Endothelial cell of umbilical vein (primary cell): ENCODE results near the gene CHEK2. TPM values are rescaled to one million over a fixed set of nuclear protein-coding genes. Genes with fewer than 3 reads are reported as not detected.

Experiments used
- BruUV-seq: library from RNA; stranded (reverse); fragments of 400-500 nt; replicated peaks from 2 replicates; lab custom pipeline; 2021; lab: Mats Ljungman, UMichigan
- CTCF ChIA-PET: fragments of 300-600, 350-600 bp; sonication (Branson Sonifier 250); formaldehyde crosslinking; loops from one replicate; lab custom pipeline; 2021; ENCODE audit warnings: antibody characterized with exemption, inconsistent platforms; lab: Charles Lee
- POLR2A ChIA-PET: fragments of 300-600, 350-600 bp; sonication (Branson Sonifier 250); formaldehyde crosslinking; loops from one replicate; lab custom pipeline; 2021; ENCODE audit warnings: antibody characterized with exemption, inconsistent platforms; lab: Charles Lee
- DNase-seq: peaks from one replicate; pipeline ENCODE4 v3.0.0-alpha.2; 2011; ENCODE audit warnings: low read depth, low spot score
- FAIRE-seq: peaks from 2 replicates; lab custom pipeline; 2011; peaks lifted over from hg19 to GRCh38; lab: Jason Lieb, UNC
- H2AFZ ChIP-seq: 2 replicates; pipeline ENCODE4 v1.6.0; 2012; ENCODE audit warnings: low read depth, low read length, control low read depth, inconsistent platforms
- H3K27ac ChIP-seq: 2 replicates; pipeline ENCODE4 v1.5.1; 2011; ENCODE audit warnings: low read depth, mild to moderate bottlenecking, control low read depth, low read length, moderate library complexity; ENCODE audit not compliant: insufficient read depth
- H3K27me3 ChIP-seq, 2 experiments: 2 replicates each; pipeline versions ENCODE4 v1.6.0 to v1.6.1; 2011; ENCODE audit warnings: low read length in 2 of 2, mixed read lengths in 1 of 2; ENCODE audit not compliant: control insufficient read depth in 2 of 2, insufficient read depth in 2 of 2
- H3K36me3 ChIP-seq, 2 experiments: 2 replicates in 1 of 2; 3 replicates in 1 of 2; pipeline ENCODE4 v1.5.1; 2011; ENCODE audit warnings: low read length in 2 of 2, mild to moderate bottlenecking in 1 of 2, moderate library complexity in 1 of 2; ENCODE audit not compliant: control insufficient read depth in 2 of 2, insufficient read depth in 2 of 2; ENCODE audit errors: extremely low read depth in 1 of 2
- H3K4me1 ChIP-seq: 3 replicates; pipeline ENCODE4 v1.5.1; 2011; ENCODE audit warnings: mild to moderate bottlenecking, low read length; ENCODE audit not compliant: control insufficient read depth, insufficient read depth; ENCODE audit errors: extremely low read depth
- H3K4me2 ChIP-seq: 2 replicates; pipeline ENCODE4 v1.6.1; 2011; ENCODE audit warnings: low read length, control low read depth, mixed read lengths; ENCODE audit not compliant: insufficient read depth
- H3K4me3 ChIP-seq, 3 experiments: fragments of 200-600 bp in 1 of 3; sonication (generic), shearing (Covaris generic) in 1 of 3; replicated peaks in 1 of 3; 2 replicates each; pipeline ENCODE4 v1.5.1; 2011 to 2016; ENCODE audit warnings: control low read depth in 3 of 3, low read length in 3 of 3, mild to moderate bottlenecking in 2 of 3, inconsistent platforms in 1 of 3, low read depth in 1 of 3, moderate library complexity in 1 of 3; ENCODE audit not compliant: insufficient read depth in 1 of 3
- H3K79me2 ChIP-seq: 2 replicates; pipeline ENCODE4 v1.6.0; 2012; ENCODE audit warnings: low read length, inconsistent platforms; ENCODE audit not compliant: control insufficient read depth, insufficient read depth
- H3K9ac ChIP-seq: replicated peaks from 2 replicates; pipeline ENCODE3; 2011; ENCODE audit warnings: low read length, control low read depth; ENCODE audit not compliant: insufficient read depth; ENCODE audit errors: extremely low read depth
- H3K9me1 ChIP-seq: replicated peaks from 3 replicates; pipeline ENCODE4 v1.6.0; 2011; ENCODE audit warnings: mild to moderate bottlenecking, low read length; ENCODE audit not compliant: control insufficient read depth, insufficient read depth; ENCODE audit errors: extremely low read depth
- H3K9me3 ChIP-seq: replicated peaks from 2 replicates; pipeline ENCODE4 v1.5.1; 2012; ENCODE audit warnings: low read length, inconsistent platforms; ENCODE audit not compliant: control insufficient read depth, insufficient read depth
- H4K20me1 ChIP-seq: replicated peaks from 2 replicates; pipeline ENCODE3; 2011; ENCODE audit warnings: mild to moderate bottlenecking, low read length; ENCODE audit not compliant: control insufficient read depth, insufficient read depth; ENCODE audit errors: extremely low read depth
- CTCF ChIP-seq, 2 donors: IDR thresholded peaks; 1 replicate in 1 of 2; 2 replicates in 1 of 2; pipeline ENCODE4 v1.5.1; 2011; ENCODE audit warnings: low read length in 2 of 2, mild to moderate bottlenecking in 2 of 2, moderate library complexity in 2 of 2, control low read depth in 1 of 2, inconsistent platforms in 1 of 2, low read depth in 1 of 2; ENCODE audit not compliant: insufficient read depth in 1 of 2; ENCODE audit errors: extremely low read depth in 1 of 2
- EZH2 ChIP-seq: IDR thresholded peaks from 2 replicates; pipeline ENCODE4 v1.6.1; 2012; ENCODE audit warnings: borderline replicate concordance, low read depth, mild to moderate bottlenecking, moderate library complexity, low read length, inconsistent platforms; ENCODE audit not compliant: severe bottlenecking
- FOS ChIP-seq: IDR thresholded peaks from 2 replicates; pipeline ENCODE4 v1.6.1; 2011; ENCODE audit warnings: mild to moderate bottlenecking, low read length, moderate library complexity, borderline replicate concordance; ENCODE audit not compliant: insufficient read depth
- GATA2 ChIP-seq: IDR thresholded peaks from 2 replicates; pipeline ENCODE4 v1.7.0; 2011; ENCODE audit warnings: low read depth, mild to moderate bottlenecking, moderate library complexity, mixed read lengths, low read length; ENCODE audit not compliant: insufficient read length, insufficient read depth
- JUN ChIP-seq: IDR thresholded peaks from 2 replicates; pipeline ENCODE4 v1.6.1; 2011; ENCODE audit warnings: borderline replicate concordance, low read depth; ENCODE audit not compliant: insufficient read length, insufficient read depth
- MYC ChIP-seq: IDR thresholded peaks from one replicate; pipeline ENCODE4 v1.6.1; 2011; ENCODE audit warnings: mild to moderate bottlenecking, low read depth, low read length
- POLR2A ChIP-seq: IDR thresholded peaks from 2 replicates; pipeline ENCODE4 v1.6.1; 2012; ENCODE audit warnings: low read depth, mild to moderate bottlenecking, control low read depth, low read length
- POLR2AphosphoS5 ChIP-seq: IDR thresholded peaks from 2 replicates; pipeline ENCODE4 v1.6.1; 2012; ENCODE audit warnings: low read depth, mild to moderate bottlenecking, control low read depth, low read length, moderate library complexity; ENCODE audit not compliant: insufficient read depth
- dilution Hi-C: fragments of 300-500 bp; cut with MboI; formaldehyde crosslinking; loops from one replicate; pipeline ENCODE4 v1.15.0; 2019; ENCODE audit warnings: low sequenced_read_pairs; ENCODE audit not compliant: extremely low pct_ligation_motif_present
- intact Hi-C: fragments of 100-400 bp; cut with micrococcal nuclease; formaldehyde crosslinking; loops from one replicate; pipeline ENCODE4 v1.10.0; 2022
- polyA plus RNA-seq, 4 experiments: library from polyadenylated mRNA; depleted of rRNA in 3 of 4; stranded (reverse) in 3 of 4; unstranded in 1 of 4; fragments of >200 nt; gene quantifications; 2 replicates each; pipeline versions ENCODE4 v1.2.1 to v1.2.3, GENCODE V29; 2011 to 2012; ENCODE audit warnings: missing spikeins in 1 of 4
- total RNA-seq: library from RNA; stranded (reverse); gene quantifications from 2 replicates; pipeline ENCODE4 v1.2.3, GENCODE V29; 2021
- TF ChIP-seq, protein P1 (sequence below): IDR thresholded peaks from 2 replicates; pipeline ENCODE4 v1.6.1; 2011; ENCODE audit not compliant: insufficient read depth, insufficient read length

Gene CHEK2
- total and polyA plus RNA-seq, 2 donors (not counting 3 experiments of a cell fraction or from before 2014, with no cell fraction given), result 24.6 to 24.9 TPM

DNA sequence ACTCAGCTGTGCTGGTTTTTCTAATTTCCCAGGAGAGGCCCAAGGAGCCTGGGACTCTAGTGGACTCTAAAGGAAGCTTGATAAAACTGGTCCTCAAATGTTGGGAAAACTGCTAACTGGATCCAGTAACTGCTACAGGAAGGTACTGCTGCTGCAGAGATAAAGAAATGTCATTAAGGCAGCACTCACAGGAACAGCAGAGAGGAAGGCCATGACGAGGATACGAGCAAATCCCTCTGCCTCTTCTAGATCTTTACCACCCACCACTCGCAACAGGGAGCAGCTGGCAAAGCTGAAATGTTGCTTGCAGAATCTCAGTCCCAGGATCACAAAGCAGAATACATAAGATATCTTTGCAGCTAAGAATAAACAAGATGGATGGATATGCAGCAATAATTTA, 85.4 kb downstream of the CHEK2 start:
- Histone ChIP-seq H3K36me3 (no peaks in the 10 kb centered on the region), H2AFZ (no peak overlapping the region), H3K4me3 (no peak overlapping the region), H4K20me1 (no peaks in the 10 kb centered on the region), H3K9me1 (no peaks in the 10 kb centered on the region), H3K4me2 (no peak overlapping the region), H3K79me2 (peaks cover 2% of the 10 kb centered on the region), H3K27me3 (no peaks in the 10 kb centered on the region), H3K9me3 (no peaks in the 10 kb centered on the region), H3K9ac (no peak overlapping the region), H3K27ac (no peak overlapping the region), H3K4me1 (no peaks in the 10 kb centered on the region)
- intact Hi-C loops, result no loop called here
- FAIRE-seq (no peak), DNase-seq (peak; percentile 21)
- BruUV-seq, result no TSS peak
- POLR2A ChIA-PET, result no interaction called here
- dilution Hi-C loops, result no loop called here
- CTCF ChIA-PET, result no interaction called here
- no peak for TF ChIP-seq EZH2
- TF ChIP-seq GATA2, result no peak
- TF ChIP-seq MYC, result no peak
- TF ChIP-seq POLR2AphosphoS5, result no peak
- no peak for TF ChIP-seq JUN
- TF ChIP-seq POLR2A, result no peak
- no peak for TF ChIP-seq CTCF (IDR thresholded peaks at IDR 0.05; ENCODE audit: extremely low read depth in 1 of 2, insufficient read depth in 1 of 2, low read depth in 1 of 2, low read length in 2 of 2)
- TF ChIP-seq, protein P1, sequence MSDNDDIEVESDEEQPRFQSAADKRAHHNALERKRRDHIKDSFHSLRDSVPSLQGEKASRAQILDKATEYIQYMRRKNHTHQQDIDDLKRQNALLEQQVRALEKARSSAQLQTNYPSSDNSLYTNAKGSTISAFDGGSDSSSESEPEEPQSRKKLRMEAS, result no peak
- no peak for TF ChIP-seq FOS
